ENCODE measurements around the gene LGSN.
"Not testable (repeated sequence)": the region's sequence is repeated elsewhere in the genome, so short reads cannot be mapped to it uniquely, and the experiment has no call there.

LGSN gene

DNA sequence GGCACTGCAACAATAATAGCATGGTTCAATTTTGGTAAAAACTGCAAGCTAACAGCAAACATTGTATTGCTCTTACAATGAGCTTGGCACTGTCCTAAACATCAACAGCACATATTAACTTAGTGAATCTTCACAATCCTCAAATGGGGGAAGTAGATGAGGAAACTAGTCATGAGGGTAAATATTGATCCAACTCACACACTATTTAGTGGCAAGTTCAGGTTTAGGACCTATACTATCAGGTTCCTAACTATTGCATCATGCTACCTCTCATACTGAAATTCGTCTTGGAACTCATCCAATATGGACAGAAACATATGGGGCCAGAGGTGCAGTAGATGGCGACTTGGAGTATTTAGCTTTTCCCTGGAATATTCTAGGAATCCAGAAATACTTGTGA, 74.4 kb downstream of the LGSN start:
- Histone ChIP-seq H3K36me3 (ENCODE audit: control insufficient read depth, insufficient read depth, low read length) (no peaks in the 10 kb centered on the region), H3K4me3 (ENCODE audit: extremely low read depth, insufficient read depth, low read length, poor library complexity, severe bottlenecking) (no peak overlapping the region), H3K4me1 (ENCODE audit: control insufficient read depth, insufficient read depth, low read length, poor library complexity, severe bottlenecking) (no peaks in the 10 kb centered on the region), H3K9me3 (ENCODE audit: control insufficient read depth, low read length) (no peaks in the 10 kb centered on the region), H3K27ac (ENCODE audit: low read depth, low read length, severe bottlenecking) (no peak overlapping the region)
- WGBS, 2 experiments (ENCODE audit: insufficient coverage in 2 of 2), result no CpG with 5 or more reads among the region's 2 CpGs

DNA sequence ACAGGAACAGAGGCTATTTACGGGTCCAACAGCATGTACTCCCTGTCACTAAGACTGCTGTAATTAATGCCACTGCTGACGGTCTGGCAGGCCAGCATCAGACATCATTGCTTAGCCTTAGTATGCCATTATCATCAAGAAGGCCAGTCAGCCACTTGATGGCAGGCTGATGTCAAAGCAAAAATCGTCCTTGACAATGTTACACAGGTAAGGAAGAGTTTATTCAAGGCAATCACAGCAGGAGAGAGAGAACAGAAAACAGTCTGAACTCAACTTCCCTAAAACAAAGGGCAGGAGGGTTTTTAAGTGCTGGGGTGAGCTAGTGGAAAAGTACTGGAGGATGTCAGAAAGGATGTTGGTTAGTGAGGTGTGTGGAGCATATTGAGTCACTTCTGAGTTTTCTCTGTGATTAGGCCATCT, 83.4 kb downstream of the LGSN start:
- 79 to 95% methylated on average over 2 of the region's 3 CpGs for WGBS, 2 experiments (ENCODE audit: insufficient coverage in 2 of 2)
- Histone ChIP-seq H3K4me1 (ENCODE audit: control insufficient read depth, insufficient read depth, low read length, poor library complexity, severe bottlenecking) (no peaks in the 10 kb centered on the region), H3K9me3 (ENCODE audit: control insufficient read depth, low read length) (no peaks in the 10 kb centered on the region), H3K36me3 (ENCODE audit: control insufficient read depth, insufficient read depth, low read length) (no peaks in the 10 kb centered on the region), H3K4me3 (ENCODE audit: extremely low read depth, insufficient read depth, low read length, poor library complexity, severe bottlenecking) (no peak overlapping the region), H3K27ac (ENCODE audit: low read depth, low read length, severe bottlenecking) (no peak overlapping the region)

DNA sequence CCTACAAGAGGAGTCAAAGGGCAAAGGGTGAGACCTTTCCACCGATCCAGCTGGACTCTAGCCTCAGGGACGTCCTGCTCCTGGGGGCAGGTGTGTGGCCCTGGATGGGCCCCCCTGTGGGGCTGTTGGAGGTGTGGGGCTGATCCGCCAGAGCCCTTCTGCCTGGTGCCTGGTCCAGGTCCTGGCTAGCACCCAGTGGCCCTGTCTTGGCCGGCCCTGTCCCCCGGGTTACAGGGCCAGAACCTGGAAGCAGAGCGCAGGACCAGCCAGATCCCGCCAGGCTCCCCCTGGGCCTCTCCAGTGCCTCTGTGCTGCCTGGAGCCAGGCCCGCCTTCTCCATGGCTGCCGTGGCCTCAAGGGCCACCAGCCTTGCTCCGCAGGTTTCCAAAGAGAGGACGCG, 89.3 kb downstream of the LGSN start:
- H3K4me1 ChIP-seq (ENCODE audit: control insufficient read depth, insufficient read depth, low read length, poor library complexity, severe bottlenecking); H3K36me3 ChIP-seq (ENCODE audit: control insufficient read depth, insufficient read depth, low read length); H3K27ac ChIP-seq (ENCODE audit: low read depth, low read length, severe bottlenecking); H3K9me3 ChIP-seq (ENCODE audit: control insufficient read depth, low read length); H3K4me3 ChIP-seq (ENCODE audit: extremely low read depth, insufficient read depth, low read length, poor library complexity, severe bottlenecking): not testable (repeated sequence)
- 90 to 100% methylated on average over 2 to 3 of the region's 12 CpGs for WGBS, 2 experiments (ENCODE audit: insufficient coverage in 2 of 2)

DNA sequence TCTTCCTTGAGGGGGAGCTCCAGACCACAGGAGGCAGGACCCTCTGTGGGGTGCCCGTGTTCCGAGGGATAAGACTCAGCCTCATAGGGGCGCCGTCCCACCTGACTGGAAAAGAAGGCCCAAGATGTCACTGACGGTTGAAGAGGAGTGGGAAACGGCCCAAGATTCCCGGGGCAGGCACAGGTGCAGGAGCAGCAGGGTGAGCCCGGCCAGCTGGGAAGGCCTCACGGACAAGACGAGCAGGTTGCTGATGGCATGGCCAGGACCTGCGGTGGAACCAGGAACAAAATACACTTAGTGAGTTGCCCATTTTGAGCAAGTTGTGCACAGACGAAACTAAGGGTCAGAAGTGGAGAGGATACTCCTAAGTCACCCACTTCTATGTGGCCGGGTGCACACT, 89.8 kb downstream of the LGSN start:
- WGBS, 2 experiments (ENCODE audit: insufficient coverage in 2 of 2), result 90 to 91% methylated on average over 9 to 11 of the region's 13 CpGs
- not testable (repeated sequence) for H3K9me3 ChIP-seq (ENCODE audit: control insufficient read depth, low read length); H3K27ac ChIP-seq (ENCODE audit: low read depth, low read length, severe bottlenecking); H3K4me3 ChIP-seq (ENCODE audit: extremely low read depth, insufficient read depth, low read length, poor library complexity, severe bottlenecking); H3K36me3 ChIP-seq (ENCODE audit: control insufficient read depth, insufficient read depth, low read length); H3K4me1 ChIP-seq (ENCODE audit: control insufficient read depth, insufficient read depth, low read length, poor library complexity, severe bottlenecking)

DNA sequence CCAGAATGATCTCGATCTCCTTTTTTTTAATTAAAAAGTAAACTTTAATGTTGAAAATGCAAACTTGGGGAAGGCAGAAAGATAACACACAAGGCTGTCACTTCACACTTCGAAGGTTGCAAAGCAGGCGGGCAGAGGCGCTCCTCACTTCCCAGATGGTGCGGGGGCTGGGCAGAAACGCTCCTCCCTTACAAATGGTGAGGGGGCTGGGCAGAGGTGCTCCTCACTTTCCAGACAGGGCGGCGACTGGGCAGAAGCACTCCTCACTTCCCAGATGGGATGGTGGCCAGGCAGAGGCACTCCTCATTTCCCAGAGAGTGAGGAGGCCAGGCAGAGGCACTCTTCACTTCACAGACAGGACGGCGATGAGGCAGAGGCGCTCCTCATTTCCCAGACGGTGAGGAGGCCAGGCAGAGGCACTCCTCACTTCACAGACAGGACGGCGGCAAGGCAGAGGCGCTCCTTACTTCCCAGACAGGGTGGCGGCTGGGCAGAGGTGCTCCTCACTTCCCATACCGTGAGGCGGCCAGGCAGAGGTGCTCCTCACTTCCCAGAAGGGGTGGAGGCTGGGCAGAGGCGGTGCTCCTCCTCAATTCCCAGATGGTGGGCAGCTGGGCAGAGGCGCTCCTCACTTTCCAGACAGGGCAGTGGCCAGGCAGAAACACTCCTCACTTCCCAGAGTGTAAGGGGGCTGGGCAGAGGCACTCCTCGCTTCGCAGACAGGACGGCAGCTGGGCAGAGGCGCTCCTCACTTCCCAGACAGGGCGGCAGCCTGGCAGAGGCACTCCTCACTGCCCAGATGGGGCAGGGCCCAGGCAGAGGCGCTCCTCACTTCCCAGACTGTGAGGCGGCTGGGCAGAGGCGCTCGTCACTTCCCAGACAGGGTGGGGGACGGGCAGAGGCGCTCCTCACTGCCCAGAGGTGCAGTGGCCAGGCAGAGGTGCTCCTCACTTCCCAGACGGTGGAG, 91.6 kb downstream of the LGSN start:
- 86 to 95% methylated on average over 15 to 20 of the region's 32 CpGs for WGBS, 2 experiments (ENCODE audit: insufficient coverage in 2 of 2)

DNA sequence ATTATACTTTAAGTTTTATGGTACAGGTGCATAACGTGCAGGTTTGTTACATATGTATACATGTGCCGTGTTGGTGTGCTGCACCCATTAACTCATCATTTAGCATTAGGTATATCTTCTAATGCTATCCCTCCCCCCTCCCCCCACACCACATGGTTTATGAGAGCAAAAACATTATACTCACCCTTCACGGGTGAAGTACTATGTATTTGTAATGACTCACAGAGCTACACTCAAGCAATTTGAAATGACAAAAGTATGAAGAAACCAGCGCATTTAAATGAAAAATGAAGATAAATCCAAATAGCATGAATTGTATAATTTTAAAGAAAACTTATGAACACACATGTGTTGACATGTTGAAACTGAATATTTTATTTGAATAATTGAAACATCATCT, 93.8 kb downstream of the LGSN start:
- H3K9me3 ChIP-seq (ENCODE audit: control insufficient read depth, low read length); H3K4me3 ChIP-seq (ENCODE audit: extremely low read depth, insufficient read depth, low read length, poor library complexity, severe bottlenecking); H3K36me3 ChIP-seq (ENCODE audit: control insufficient read depth, insufficient read depth, low read length); H3K27ac ChIP-seq (ENCODE audit: low read depth, low read length, severe bottlenecking); H3K4me1 ChIP-seq (ENCODE audit: control insufficient read depth, insufficient read depth, low read length, poor library complexity, severe bottlenecking): not testable (repeated sequence)
- WGBS, 2 experiments (ENCODE audit: insufficient coverage in 2 of 2), result no CpG with 5 or more reads among the region's 4 CpGs

More for the DNA sequence above, 91.6 kb downstream of the LGSN start:
- not testable (repeated sequence) for H3K4me3 ChIP-seq (ENCODE audit: extremely low read depth, insufficient read depth, low read length, poor library complexity, severe bottlenecking); H3K36me3 ChIP-seq (ENCODE audit: control insufficient read depth, insufficient read depth, low read length); H3K27ac ChIP-seq (ENCODE audit: low read depth, low read length, severe bottlenecking); H3K9me3 ChIP-seq (ENCODE audit: control insufficient read depth, low read length); H3K4me1 ChIP-seq (ENCODE audit: control insufficient read depth, insufficient read depth, low read length, poor library complexity, severe bottlenecking)
